ENCODE measurements around the gene LIG1.

Gene LIG1

GRCh38 chr19:48186541-48186991 is 16.4 kb upstream of the LIG1 start:
- no peak overlapping the region for H3K4me3 ChIP-seq (ENCODE audit: low read depth, low read length)
- H3K27ac ChIP-seq = peak overlapping the region; percentile 62
- peaks cover 3% of the 10 kb centered on the region for H3K9me3 ChIP-seq (ENCODE audit: severe bottlenecking)
- peaks cover 22% of the 10 kb centered on the region for H3K36me3 ChIP-seq
- peak; percentile 74 for DNase-seq
- no peaks in the 10 kb centered on the region for H3K27me3 ChIP-seq (ENCODE audit: insufficient read depth, low read depth, severe bottlenecking)
- no peak for TF ChIP-seq CTCF (IDR thresholded peaks at IDR 0.05; ENCODE audit: low read depth, low read length)

GRCh38 chr19:48186015-48186414 is 15.9 kb upstream of the LIG1 start:
- Histone ChIP-seq H3K4me3 (ENCODE audit: low read depth, low read length) (no peak overlapping the region), H3K36me3 (peaks cover 25% of the 10 kb centered on the region), H3K9me3 (ENCODE audit: severe bottlenecking) (peaks cover 8% of the 10 kb centered on the region), H3K27me3 (ENCODE audit: insufficient read depth, low read depth, severe bottlenecking) (no peaks in the 10 kb centered on the region), H3K27ac (peak overlapping the region; percentile 62)
- DNase-seq = no peak
- no peak for TF ChIP-seq CTCF (IDR thresholded peaks at IDR 0.05; ENCODE audit: low read depth, low read length)

GRCh38 chr19:48183356-48183755 is 13.2 kb upstream of the LIG1 start:
- Histone ChIP-seq H3K27ac (no peak overlapping the region), H3K9me3 (ENCODE audit: severe bottlenecking) (peaks cover 6% of the 10 kb centered on the region), H3K36me3 (peaks cover 18% of the 10 kb centered on the region), H3K4me3 (ENCODE audit: low read depth, low read length) (no peak overlapping the region), H3K27me3 (ENCODE audit: insufficient read depth, low read depth, severe bottlenecking) (no peaks in the 10 kb centered on the region)
- DNase-seq = no peak
- no peak for TF ChIP-seq CTCF (IDR thresholded peaks at IDR 0.05; ENCODE audit: low read depth, low read length)

- H3K4me3 ChIP-seq (ENCODE audit: low read depth, low read length) = no peak overlapping the region
- DNase-seq = no peak
- peaks cover 14% of the 10 kb centered on the region for H3K36me3 ChIP-seq
- no peak overlapping the region for H3K27ac ChIP-seq
- H3K9me3 ChIP-seq (ENCODE audit: severe bottlenecking) = peaks cover 6% of the 10 kb centered on the region
- H3K27me3 ChIP-seq (ENCODE audit: insufficient read depth, low read depth, severe bottlenecking) = no peaks in the 10 kb centered on the region
- no peak for TF ChIP-seq CTCF (IDR thresholded peaks at IDR 0.05; ENCODE audit: low read depth, low read length)
Observed at GRCh38 chr19:48182434-48182833, 12.3 kb upstream of the LIG1 start.

GRCh38 chr19:48181505-48181904 is 11.4 kb upstream of the LIG1 start:
- peaks cover 14% of the 10 kb centered on the region for H3K36me3 ChIP-seq
- no peaks in the 10 kb centered on the region for H3K27me3 ChIP-seq (ENCODE audit: insufficient read depth, low read depth, severe bottlenecking)
- peaks cover 6% of the 10 kb centered on the region for H3K9me3 ChIP-seq (ENCODE audit: severe bottlenecking)
- no peak overlapping the region for H3K4me3 ChIP-seq (ENCODE audit: low read depth, low read length)
- H3K27ac ChIP-seq = no peak overlapping the region
- DNase-seq = no peak
- no peak for TF ChIP-seq CTCF (IDR thresholded peaks at IDR 0.05; ENCODE audit: low read depth, low read length)

GRCh38 chr19:48176226-48176625 is 6.1 kb upstream of the LIG1 start:
- Histone ChIP-seq H3K9me3 (ENCODE audit: severe bottlenecking) (peaks cover 3% of the 10 kb centered on the region), H3K36me3 (peaks cover 36% of the 10 kb centered on the region), H3K27ac (no peak overlapping the region), H3K4me3 (ENCODE audit: low read depth, low read length) (no peak overlapping the region), H3K27me3 (ENCODE audit: insufficient read depth, low read depth, severe bottlenecking) (no peaks in the 10 kb centered on the region)
- no peak for DNase-seq
- no peak for TF ChIP-seq CTCF (IDR thresholded peaks at IDR 0.05; ENCODE audit: low read depth, low read length)

Data from WERI-Rb-1 (cell line).